GM21737 (cell line): ENCODE results near the gene ZPLD1.

ENCODE experiments used
- ATAC-seq: cut with Tn5 transposase; IDR thresholded peaks from one replicate; pipeline ENCODE4 v1.9.1; 2021; ENCODE audit warnings: mild to moderate bottlenecking, moderate library complexity; ENCODE audit not compliant: unreplicated experiment

ZPLD1 gene

GRCh38 chr3:102525624-102526023 is 90.8 kb downstream of the ZPLD1 start:
- peak; percentile 64 for ATAC-seq

- ATAC-seq: no peak
These were observed 92.0 kb downstream of the ZPLD1 start for GRCh38 chr3:102526865-102527264.

- ATAC-seq: no peak
These were observed 93.9 kb downstream of the ZPLD1 start for GRCh38 chr3:102528727-102529126.
